Measurements from ENCODE around the gene SUMO4.

Gene SUMO4

GRCh38 chr6:149446791-149447376 lies 46.8 kb downstream of the SUMO4 start:
- in situ Hi-C loops (cut with MboI; ENCODE audit: low sequenced_read_pairs, unreplicated experiment) = loop anchor here (25.0 kb wide), 1 partner anchor 860 kb away; no protein-coding TSS in a partner anchor
- TF ChIP-seq, protein P1, sequence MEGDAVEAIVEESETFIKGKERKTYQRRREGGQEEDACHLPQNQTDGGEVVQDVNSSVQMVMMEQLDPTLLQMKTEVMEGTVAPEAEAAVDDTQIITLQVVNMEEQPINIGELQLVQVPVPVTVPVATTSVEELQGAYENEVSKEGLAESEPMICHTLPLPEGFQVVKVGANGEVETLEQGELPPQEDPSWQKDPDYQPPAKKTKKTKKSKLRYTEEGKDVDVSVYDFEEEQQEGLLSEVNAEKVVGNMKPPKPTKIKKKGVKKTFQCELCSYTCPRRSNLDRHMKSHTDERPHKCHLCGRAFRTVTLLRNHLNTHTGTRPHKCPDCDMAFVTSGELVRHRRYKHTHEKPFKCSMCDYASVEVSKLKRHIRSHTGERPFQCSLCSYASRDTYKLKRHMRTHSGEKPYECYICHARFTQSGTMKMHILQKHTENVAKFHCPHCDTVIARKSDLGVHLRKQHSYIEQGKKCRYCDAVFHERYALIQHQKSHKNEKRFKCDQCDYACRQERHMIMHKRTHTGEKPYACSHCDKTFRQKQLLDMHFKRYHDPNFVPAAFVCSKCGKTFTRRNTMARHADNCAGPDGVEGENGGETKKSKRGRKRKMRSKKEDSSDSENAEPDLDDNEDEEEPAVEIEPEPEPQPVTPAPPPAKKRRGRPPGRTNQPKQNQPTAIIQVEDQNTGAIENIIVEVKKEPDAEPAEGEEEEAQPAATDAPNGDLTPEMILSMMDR (IDR thresholded peaks at IDR 0.05; ENCODE audit: borderline replicate concordance, control extremely low read depth, extremely low read depth, insufficient read depth, missing control alignments) = no peak
- no peak for DNase-seq (ENCODE audit: low spot score)

DNA sequence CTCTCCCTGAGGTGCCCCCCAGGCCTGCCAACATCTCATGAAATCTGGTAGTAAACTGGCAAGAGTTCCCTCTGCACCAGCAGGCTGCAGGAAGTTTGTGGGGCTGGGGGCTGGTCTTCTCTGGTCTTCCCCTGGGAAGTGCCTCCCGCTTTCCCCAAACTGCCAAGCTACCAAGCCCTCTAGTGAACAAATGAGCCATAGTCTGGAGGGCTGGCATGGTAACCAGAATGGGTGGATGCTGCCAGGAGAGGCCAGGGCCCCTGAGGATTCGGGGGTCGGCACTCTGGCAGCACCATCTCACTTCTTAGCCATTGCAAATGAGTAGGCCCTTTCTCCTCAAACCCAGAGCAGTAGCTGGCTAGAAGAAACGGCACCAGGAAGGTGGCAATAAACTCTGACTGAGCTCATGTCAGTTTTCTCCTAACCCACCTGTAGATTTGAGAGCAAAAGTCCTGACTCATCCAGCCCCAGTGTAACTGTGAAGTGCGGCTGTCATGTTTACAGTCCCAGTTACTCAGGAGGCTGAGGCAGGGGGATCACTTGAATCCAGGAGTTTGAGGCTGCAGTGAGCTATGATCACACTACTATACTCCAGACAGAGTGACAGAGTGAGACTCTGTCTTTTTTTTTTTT lies 48.9 kb downstream of the SUMO4 start:
- TF ChIP-seq, protein P1 (IDR thresholded peaks at IDR 0.05; ENCODE audit: borderline replicate concordance, control extremely low read depth, extremely low read depth, insufficient read depth, missing control alignments) = no peak
- DNase-seq (ENCODE audit: low spot score) = no peak
- in situ Hi-C loops (cut with MboI; ENCODE audit: low sequenced_read_pairs, unreplicated experiment) = loop anchor here (25.0 kb wide), 1 partner anchor 862 kb away; no protein-coding TSS in a partner anchor

GRCh38 chr6:149449831-149450678 lies 50.0 kb downstream of the SUMO4 start:
- in situ Hi-C loops (cut with MboI; ENCODE audit: low sequenced_read_pairs, unreplicated experiment) = loop anchor here (25.0 kb wide), 1 partner anchor 863 kb away; no protein-coding TSS in a partner anchor
- no peak for DNase-seq (ENCODE audit: low spot score)
- TF ChIP-seq, protein P1 (IDR thresholded peaks at IDR 0.05; ENCODE audit: borderline replicate concordance, control extremely low read depth, extremely low read depth, insufficient read depth, missing control alignments) = no peak

Data from GM13976 (cell line).